Progenitor cell of endocrine pancreas (in vitro differentiated cells): Measurements from ENCODE around the gene IQCE. TPM values are rescaled to one million over a fixed set of nuclear protein-coding genes. Genes with fewer than 3 reads are reported as not detected.

Source experiments
- DNase-seq: peaks from one replicate; pipeline ENCODE4 v3.0.0; 2021; ENCODE audit warnings: low spot score; ENCODE audit not compliant: unreplicated experiment
- H3K27ac Mint-ChIP-seq: 2 replicates; pipeline ENCODE4 v1.8.0; 2021; ENCODE audit warnings: mild to moderate bottlenecking, moderate library complexity, mixed read lengths
- H3K27me3 Mint-ChIP-seq: 2 replicates; pipeline ENCODE4 v1.8.0; 2021; ENCODE audit warnings: mixed read lengths
- H3K36me3 Mint-ChIP-seq: 2 replicates; pipeline ENCODE4 v1.8.0; 2022; ENCODE audit warnings: mixed read lengths; ENCODE audit not compliant: insufficient read depth
- H3K4me1 Mint-ChIP-seq: 2 replicates; pipeline ENCODE4 v1.8.0; 2021; ENCODE audit warnings: low read depth, mixed read lengths
- H3K4me3 Mint-ChIP-seq: 2 replicates; pipeline ENCODE4 v1.8.0; 2021; ENCODE audit warnings: low read depth, mild to moderate bottlenecking, moderate library complexity, mixed read lengths
- H3K9me3 Mint-ChIP-seq: 2 replicates; pipeline ENCODE4 v1.8.0; 2021; ENCODE audit warnings: low read depth, mixed read lengths
- total RNA-seq: library from RNA; stranded (reverse); gene quantifications from 2 replicates; pipeline ENCODE4 v1.2.1, GENCODE V29; 2021
- TF ChIP-seq, protein P1 (sequence below): fragments of 200-600 bp; sonication (generic); IDR thresholded peaks from one replicate; pipeline ENCODE4 v1.5.0; 2021; ENCODE audit warnings: antibody characterized with exemption, mild to moderate bottlenecking; ENCODE audit not compliant: unreplicated experiment

Gene IQCE
- total RNA-seq, 1 donor from 2014 or later, result 32.5 TPM

DNA sequence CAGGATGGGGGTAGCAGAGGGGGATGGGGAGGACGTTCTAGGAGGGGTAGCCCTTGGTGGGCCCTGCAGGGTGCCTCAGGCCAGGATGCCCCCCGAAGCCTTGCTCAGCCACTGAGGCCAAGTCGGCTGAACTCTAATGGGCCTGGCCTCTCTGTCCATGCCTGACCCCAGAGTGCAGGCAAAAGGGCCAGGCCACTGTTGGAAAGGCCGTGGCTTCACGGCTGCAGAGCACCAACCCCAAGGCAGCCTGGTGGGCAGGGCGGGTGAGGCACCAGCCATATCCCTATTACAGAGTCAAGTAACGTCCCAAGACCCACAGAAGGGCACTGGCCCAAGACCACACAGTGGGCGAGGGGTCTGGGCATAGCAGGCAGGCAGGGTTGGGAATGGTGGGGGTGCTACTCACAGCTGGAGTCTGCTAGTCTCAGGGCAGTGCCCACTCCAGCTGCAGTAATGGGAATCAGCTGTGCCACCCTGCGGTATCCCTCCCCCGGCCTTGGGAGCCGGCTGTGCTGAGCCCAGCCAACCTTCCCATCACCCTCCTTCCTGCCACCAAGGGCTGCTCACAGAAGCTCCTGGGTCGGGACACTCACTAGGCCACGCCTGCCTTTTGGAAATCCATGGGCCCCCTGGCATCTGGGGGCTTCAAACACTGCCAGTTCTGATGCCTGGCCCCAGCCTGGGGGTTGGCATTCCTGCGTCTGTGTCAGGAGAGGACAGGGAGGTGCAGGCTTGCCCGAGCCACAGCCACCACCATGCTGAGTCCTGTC, 43.2 kb upstream of the IQCE start:
- Mint-ChIP-seq H3K36me3 (no peaks in the 10 kb centered on the region), H3K9me3 (no peaks in the 10 kb centered on the region), H3K27me3 (peaks cover 24% of the 10 kb centered on the region), H3K4me3 (no peak overlapping the region), H3K27ac (no peak overlapping the region), H3K4me1 (peaks cover 25% of the 10 kb centered on the region)
- TF ChIP-seq, protein P1, sequence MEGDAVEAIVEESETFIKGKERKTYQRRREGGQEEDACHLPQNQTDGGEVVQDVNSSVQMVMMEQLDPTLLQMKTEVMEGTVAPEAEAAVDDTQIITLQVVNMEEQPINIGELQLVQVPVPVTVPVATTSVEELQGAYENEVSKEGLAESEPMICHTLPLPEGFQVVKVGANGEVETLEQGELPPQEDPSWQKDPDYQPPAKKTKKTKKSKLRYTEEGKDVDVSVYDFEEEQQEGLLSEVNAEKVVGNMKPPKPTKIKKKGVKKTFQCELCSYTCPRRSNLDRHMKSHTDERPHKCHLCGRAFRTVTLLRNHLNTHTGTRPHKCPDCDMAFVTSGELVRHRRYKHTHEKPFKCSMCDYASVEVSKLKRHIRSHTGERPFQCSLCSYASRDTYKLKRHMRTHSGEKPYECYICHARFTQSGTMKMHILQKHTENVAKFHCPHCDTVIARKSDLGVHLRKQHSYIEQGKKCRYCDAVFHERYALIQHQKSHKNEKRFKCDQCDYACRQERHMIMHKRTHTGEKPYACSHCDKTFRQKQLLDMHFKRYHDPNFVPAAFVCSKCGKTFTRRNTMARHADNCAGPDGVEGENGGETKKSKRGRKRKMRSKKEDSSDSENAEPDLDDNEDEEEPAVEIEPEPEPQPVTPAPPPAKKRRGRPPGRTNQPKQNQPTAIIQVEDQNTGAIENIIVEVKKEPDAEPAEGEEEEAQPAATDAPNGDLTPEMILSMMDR, result no peak
- no peak for DNase-seq

GRCh38 chr7:2516194-2516555, 42.6 kb upstream of the IQCE start:
- no peak for DNase-seq
- H3K9me3 Mint-ChIP-seq, result no peaks in the 10 kb centered on the region
- TF ChIP-seq, protein P1, result no peak

GRCh38 chr7:2517026-2517425, 41.8 kb upstream of the IQCE start:
- Mint-ChIP-seq H3K9me3 (no peaks in the 10 kb centered on the region), H3K36me3 (no peaks in the 10 kb centered on the region), H3K27ac (no peak overlapping the region), H3K27me3 (peaks cover 32% of the 10 kb centered on the region), H3K4me3 (no peak overlapping the region), H3K4me1 (peaks cover 25% of the 10 kb centered on the region)
- DNase-seq, result no peak
- TF ChIP-seq, protein P1, result no peak

More at GRCh38 chr7:2516194-2516555, 42.6 kb upstream of the IQCE start:
- peaks cover 27% of the 10 kb centered on the region for H3K27me3 Mint-ChIP-seq
- peaks cover 24% of the 10 kb centered on the region for H3K4me1 Mint-ChIP-seq
- H3K4me3 Mint-ChIP-seq, result no peak overlapping the region
- no peak overlapping the region for H3K27ac Mint-ChIP-seq
- H3K36me3 Mint-ChIP-seq, result no peaks in the 10 kb centered on the region

- Mint-ChIP-seq H3K36me3 (no peaks in the 10 kb centered on the region), H3K27me3 (peaks cover 33% of the 10 kb centered on the region), H3K9me3 (no peaks in the 10 kb centered on the region), H3K4me1 (peaks cover 19% of the 10 kb centered on the region), H3K4me3 (peak overlapping the region; percentile 59), H3K27ac (peak overlapping the region; percentile 67)
- no peak for DNase-seq
- TF ChIP-seq, protein P1, result no peak
Observed at GRCh38 chr7:2517678-2518507, 40.9 kb upstream of the IQCE start.

DNA sequence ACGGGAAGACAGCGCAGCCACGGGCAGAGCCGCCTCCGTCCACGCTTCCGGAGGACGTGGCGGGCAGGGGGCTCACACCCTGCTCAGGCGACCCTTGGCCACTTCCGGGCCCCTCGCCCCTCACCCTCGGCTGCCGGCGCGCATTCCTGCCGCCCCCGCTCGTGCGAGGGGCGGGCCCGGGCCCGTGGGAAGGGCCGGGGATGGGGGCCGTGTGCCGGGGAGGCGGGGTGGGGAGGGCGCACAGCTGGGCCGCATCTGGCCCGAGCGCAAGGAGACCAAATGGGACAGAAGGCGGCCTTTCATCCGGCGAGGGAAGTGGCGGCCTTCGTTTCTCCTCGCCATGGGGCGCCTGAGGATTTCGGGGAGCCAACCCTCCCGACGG, 40.1 kb upstream of the IQCE start:
- Mint-ChIP-seq H3K4me1 (peaks cover 22% of the 10 kb centered on the region), H3K4me3 (peak overlapping the region; percentile 61), H3K9me3 (no peaks in the 10 kb centered on the region), H3K27ac (no peak overlapping the region), H3K36me3 (no peaks in the 10 kb centered on the region), H3K27me3 (peaks cover 32% of the 10 kb centered on the region)
- DNase-seq, result no peak
- TF ChIP-seq, protein P1, result no peak
